WTC11 (cell line): ENCODE measurements around the gene TRMT1L.

Experiments
- NR2C2 ChIP-seq: sonication (generic); formaldehyde crosslinking; IDR thresholded peaks from 2 replicates; pipeline ENCODE4 v1.8.0; 2022; ENCODE audit warnings: mild to moderate bottlenecking, missing genetic modification reagents
- TF ChIP-seq, protein P1 (sequence below): fragments of 200-600 bp; IDR thresholded peaks from 2 replicates; pipeline ENCODE4 v1.8.0; 2022; ENCODE audit warnings: antibody characterized with exemption

DNA sequence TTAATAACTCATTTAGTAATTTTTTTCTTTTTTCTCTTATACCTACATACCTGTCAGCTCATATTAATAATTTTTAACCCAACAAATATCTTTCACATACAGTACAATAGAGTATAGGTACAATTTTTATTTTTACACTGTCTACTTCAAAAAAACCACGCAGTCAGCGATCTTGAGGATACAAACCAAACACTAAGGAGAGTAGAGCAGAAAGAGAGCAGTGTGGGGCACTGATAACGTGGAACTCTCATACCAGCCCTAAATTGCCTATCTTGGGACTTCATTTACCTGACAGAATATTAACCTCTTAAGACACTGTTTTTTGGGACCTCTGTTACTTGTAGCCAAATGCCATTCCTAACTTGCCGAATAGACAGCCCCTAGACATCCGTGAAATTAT, 5.5 kb downstream of the TRMT1L start:
- TF ChIP-seq, protein P1, sequence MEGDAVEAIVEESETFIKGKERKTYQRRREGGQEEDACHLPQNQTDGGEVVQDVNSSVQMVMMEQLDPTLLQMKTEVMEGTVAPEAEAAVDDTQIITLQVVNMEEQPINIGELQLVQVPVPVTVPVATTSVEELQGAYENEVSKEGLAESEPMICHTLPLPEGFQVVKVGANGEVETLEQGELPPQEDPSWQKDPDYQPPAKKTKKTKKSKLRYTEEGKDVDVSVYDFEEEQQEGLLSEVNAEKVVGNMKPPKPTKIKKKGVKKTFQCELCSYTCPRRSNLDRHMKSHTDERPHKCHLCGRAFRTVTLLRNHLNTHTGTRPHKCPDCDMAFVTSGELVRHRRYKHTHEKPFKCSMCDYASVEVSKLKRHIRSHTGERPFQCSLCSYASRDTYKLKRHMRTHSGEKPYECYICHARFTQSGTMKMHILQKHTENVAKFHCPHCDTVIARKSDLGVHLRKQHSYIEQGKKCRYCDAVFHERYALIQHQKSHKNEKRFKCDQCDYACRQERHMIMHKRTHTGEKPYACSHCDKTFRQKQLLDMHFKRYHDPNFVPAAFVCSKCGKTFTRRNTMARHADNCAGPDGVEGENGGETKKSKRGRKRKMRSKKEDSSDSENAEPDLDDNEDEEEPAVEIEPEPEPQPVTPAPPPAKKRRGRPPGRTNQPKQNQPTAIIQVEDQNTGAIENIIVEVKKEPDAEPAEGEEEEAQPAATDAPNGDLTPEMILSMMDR: no peak
- no peak for TF ChIP-seq NR2C2 (CRISPR knock-in tag)
